NCI-H187 treated with DMSO at 0.1 percent for 48 hours (cell line): ENCODE results near the gene AK5.

ENCODE experiments used
- DNase-seq: peaks from one replicate; lab custom pipeline; 2025; lab: John Stamatoyannopoulos, UW

Gene AK5

DNA sequence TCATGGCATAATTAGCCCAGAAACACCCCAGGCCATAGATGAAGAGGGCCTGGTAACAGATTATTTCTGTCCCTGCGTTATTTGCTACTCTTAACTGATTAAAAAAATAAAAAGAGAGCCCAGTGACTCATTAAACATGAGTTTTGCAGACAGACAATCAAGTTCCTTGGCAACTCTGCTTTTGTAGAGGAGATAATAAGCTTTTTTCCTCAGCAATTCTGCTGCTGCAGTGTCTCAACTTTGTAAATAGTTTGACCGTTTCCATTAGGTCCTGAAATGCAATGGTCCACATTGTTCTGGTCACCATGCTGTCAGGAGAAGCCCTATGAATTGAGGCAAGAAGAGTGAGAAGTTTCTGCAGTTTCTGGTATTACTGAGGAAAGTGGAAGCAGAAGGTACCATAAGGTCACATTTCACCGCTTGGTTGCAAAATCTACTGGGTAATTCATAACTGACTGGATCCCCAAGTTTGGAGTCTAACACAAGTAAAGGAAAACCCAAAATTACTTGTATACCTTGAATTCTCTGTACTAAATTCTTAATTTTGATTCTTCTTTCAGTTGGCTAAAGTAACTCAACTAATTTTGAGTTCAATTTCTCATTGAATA lies 261.1 kb downstream of the AK5 start:
- DNase-seq = no peak

DNA sequence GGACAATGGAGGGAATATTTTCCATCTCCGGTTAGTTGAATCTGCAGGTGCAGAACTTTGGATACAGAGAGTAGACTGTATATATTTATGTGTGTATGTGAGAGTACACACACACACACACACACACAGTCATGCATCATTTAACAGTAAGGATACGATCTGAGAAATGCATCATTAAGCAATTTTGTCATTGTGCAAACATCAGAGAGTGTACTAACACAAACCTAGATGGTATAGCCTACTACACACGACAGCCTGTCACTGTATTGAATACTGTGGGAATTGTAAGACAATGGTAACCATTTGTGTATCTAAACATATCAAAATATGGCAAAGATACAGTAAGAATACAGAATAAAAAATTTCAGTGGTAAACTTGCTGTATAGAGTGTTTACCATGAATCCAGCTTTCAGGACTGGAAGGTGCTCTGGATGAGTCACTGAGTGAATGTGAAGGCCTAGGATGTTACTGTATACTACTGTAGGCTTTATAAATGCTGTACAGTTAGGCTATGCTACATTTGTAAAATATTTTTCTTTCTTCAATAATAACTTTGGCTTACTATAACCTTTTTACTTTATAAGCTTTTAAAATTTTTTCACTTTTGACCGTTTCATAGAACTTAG lies 262.1 kb downstream of the AK5 start:
- no peak for DNase-seq

DNA sequence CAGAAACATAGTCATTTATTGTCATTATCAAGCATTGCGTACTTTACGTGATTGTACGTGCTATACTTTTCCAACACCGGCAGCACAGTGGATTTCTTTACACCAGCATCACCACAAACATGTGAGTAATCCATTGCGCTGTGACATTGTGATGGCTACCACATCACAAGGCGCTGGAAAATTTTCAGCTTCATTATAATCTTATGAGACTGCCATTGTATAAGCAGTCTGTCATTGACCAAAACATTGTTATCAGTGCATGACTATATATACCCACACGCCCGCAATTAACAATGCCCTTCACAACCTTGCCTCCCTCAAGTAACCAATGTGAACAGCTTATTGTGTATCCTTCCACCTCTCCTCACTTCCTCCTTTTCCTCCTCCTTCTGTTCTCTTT lies 263.0 kb downstream of the AK5 start:
- no peak for DNase-seq

DNA sequence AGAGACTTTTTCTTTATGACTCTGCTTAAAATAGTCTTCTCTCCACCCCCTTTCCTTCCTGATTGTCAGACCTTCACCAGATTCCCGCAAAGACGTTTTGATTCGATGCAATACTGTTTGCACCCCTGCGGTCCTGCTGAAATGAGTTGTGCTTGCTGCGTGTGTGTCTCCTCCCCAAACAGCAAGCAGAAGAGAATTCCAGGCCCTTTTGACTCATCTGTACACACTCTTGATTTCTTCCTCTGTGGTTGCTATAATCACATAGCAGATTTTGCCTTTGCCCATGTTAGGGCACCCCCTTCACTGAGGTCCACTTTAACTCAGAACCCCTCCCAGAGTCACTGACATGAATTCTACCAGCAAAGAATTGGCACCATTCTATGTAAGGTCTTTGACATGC lies 264.2 kb downstream of the AK5 start:
- no peak for DNase-seq

DNA sequence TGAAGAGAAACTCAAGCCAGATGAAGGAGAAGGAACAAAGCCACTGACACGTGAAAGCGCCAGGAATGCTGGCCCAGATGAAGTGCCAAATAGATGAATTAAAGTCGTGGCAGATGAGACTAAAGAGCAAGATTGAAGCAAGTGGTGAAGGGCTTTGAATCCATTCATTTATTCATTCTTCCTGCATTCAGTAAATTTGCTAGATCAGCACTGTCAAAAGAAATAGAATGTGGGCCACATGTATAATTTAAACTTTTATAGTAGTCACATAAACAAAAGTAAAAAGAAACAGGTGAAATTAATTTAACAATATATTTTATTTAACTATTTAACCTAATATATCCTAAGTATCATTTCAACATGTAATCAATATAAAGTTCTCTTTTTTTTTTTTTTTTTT lies 265.1 kb downstream of the AK5 start:
- no peak for DNase-seq

DNA sequence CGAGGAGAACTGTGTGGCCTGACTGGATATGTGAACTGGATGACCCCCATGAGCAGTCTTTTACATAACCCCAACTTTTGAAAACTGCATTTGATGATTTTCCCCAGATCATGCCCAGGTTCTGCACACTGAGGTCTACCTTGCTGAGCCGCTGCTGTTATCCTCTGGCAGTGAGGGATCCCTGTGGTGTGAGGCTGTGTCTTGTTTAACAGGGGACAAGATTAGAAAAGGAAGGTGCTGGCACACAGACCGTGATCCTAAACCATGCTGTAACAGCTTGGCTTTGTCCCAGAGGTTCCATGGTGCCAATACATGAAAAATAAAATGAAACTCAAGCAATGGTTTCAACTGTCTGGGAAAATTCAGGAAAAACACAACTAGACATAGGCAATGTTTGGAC lies 266.5 kb downstream of the AK5 start:
- no peak for DNase-seq

DNA sequence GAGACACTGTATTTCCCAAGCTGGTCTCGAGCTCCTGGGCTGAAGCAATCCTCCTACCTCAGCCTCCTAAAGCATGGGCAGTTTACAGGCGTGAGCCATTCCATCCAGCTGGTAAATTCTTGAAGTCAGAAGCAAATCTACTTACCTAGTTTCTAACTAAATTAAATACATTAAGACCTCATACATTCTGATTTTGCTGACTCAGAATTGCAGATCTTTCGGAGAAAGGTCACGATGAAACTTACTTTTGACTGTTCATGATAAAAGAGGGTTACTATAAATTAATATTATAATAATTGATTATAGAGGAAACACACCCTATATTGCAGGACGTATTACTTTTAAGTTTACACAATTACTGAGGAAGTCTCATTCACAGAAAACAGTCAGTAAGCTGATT lies 268.3 kb downstream of the AK5 start:
- DNase-seq = no peak

DNA sequence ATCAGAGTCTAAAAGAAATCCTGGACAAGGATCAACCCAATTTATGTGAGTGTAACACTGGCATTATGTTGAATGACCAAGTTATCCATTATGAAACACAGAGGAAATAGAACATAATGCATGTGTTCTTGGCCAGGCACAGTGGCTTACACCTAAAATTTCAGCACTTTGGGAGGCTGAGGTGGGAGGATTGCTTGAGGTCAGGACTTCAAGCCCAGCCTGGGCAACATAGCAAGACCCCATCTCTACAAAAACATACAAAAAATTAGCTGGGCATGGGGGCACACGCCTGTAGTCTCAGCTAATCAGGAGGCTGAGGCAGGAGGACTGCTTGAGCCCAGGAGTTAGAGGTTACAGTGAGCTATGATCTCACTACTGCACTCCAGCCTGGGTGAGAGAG lies 270.8 kb downstream of the AK5 start:
- no peak for DNase-seq

DNA sequence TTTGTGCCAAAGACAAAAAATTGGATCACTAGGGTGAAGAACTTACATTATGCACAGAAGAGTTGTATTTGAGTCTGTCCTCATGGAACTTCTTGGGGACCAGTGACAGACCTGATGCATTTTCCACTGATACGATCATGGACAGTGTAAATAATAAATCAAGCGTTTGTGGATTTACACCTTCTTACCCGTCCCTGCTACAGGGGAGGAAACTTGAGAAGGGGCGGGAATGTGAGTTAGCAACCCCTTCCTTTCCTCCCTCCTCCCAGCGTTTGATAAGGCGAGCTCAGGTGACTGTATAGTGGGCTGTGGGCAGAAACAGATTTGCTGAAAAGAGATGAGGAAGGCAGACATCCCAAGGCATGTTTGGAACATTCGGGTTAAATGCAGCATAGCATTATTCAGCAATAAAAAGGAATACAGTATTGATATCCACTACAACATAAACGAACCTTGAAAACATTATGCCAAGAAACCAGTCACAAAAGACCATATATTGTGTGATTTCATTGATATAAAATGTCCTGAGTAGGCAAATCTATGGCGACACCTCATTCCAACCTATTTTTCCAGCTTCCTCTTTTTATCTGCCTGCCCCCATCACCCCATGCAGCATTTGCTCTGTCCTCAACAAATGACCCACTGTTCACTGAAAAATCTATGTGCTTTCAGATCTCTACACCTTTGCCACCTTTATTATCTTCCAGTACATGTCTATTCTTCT lies 271.9 kb downstream of the AK5 start:
- DNase-seq = no peak

DNA sequence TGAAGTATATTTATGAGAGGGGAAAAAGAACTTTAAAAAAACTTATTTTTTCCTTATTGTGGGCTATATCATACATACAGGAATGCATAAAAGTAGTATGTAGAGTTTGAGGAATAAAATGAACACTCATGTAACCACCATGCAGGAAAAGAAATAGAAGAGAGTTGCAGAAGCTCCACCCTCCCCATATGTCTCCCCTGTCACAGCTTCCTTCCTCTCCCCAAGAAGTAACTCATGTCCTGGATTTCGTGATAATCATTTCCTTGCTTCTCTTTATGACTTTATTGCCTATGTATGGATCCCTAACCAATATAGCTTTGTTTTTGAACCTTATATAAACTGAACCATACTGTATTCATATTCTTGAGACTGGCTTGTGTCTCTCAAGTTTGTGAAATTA lies 274.2 kb downstream of the AK5 start:
- no peak for DNase-seq

DNA sequence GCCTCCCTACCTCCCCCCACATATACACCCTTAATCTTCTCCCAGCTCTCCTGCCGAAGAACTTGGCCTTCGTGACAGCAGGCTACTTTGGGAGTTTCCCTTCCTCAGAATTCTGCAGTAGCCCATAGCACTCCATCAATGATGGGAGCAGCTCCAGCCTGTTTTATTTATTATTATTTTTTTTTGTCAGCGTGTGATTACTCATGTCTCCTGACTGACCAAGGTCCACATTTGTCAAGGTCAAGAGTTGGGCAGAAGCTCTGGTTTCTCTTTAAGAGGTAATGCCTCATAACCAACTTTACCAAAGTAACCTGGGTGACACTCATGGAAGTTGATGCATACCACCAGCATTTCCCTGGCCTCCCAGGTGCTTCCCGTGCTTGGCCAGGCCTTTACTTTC lies 275.2 kb downstream of the AK5 start:
- no peak for DNase-seq

DNA sequence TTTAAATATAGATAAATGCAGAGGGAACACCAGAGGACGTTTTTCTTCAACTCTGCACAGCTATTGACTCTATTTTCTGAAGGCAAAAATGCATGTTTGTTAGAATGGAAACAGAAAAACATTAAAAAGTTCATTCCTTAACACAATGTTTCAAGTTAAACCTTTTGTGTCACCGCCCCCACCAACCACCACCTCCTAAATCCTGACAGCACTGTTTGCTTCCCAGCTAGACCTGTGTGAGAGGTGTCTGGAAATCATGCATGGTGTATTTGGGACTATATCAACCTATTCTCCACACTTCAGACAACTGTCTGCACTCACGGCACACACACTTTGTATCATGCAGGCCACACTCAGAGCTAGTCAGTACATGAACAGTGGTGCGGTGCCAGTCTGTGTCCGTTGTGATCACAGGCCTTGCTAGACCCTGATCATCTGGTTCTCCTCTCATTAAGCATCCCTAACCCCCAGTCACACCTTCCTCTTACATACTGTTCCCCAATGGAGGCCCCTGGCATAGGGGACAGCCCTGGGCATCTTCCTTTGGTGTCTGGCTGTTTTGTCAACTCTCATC lies 276.9 kb downstream of the AK5 start:
- no peak for DNase-seq

DNA sequence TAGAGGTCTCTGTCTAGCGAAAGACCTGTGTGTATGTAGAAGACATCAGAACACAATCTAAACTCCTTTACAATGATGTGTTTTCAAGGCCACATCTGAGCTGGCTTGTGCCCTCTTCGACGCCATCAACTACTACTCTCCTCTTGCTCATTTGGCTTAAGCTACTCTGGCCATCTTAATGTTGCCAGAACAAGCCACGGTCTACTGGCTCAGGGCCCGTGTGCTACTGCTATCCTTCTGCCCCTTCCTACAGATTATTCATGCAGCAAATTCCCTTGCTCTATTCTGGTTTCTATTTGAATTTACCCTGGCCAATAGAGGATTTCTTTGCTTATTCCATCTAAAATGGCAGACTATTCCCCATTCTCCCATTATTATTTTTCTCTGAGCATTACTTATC lies 278.9 kb downstream of the AK5 start:
- DNase-seq = no peak

DNA sequence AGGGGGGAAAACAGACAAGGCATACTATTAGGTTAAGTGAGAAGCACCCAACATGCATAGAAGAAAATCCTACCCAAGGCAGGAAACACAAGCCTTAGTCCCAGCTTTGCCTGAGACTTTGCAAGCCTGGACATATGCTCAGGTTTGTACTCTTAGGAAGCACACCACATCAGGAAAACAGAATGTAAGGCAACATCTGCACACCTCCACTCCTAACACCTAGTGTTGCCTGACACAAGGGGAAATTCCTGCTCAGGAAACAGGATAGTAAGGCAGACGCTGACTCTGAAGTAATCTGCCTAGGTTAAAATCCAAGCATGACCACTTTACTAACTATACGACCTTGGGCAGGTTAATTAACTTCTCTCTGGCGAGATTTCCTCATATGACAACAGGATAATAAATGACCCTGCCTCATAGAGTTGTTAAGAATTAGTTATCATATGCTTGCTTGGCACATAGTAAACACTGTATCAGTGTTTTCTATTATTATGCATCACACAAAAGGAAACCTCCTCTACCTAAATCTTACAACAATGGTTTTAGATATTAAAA lies 280.9 kb downstream of the AK5 start:
- DNase-seq = no peak

DNA sequence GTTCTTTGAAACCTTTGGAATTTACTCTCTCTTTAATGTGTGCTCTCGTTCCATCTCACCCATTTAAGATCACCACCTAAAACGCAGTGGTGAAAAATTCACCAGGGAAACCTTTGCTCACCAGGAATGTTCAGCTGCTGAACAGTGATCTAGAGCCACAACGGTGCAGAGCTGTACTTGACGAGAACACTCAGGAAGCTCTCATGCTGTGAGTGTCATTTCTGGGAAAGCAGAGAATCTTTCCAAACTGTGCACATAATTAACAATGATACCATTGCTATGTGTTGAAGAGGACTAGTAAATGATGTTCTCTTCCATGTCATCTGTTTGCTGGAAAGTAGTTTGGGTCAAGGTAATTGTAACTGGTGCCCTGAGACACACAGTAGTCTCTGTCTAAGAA lies 283.5 kb downstream of the AK5 start:
- DNase-seq = no peak

DNA sequence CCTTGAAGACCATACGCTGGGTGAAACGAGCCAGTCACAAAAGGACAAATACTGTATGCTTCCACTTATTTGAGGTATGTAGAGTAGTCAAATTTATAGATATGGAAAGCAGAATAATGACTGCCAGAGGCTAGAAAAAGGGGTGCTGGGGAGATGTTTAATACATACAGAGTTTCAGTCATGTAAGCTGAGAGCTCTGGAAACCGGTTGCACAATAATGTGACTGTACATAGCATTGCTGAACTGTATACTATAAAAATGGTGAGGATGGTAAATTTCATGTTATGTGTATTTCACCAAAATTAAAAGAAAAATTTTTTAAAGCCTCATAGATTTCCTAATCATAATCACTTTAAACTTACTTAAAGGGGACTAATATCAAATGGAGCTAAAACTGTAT lies 289.8 kb downstream of the AK5 start:
- no peak for DNase-seq

DNA sequence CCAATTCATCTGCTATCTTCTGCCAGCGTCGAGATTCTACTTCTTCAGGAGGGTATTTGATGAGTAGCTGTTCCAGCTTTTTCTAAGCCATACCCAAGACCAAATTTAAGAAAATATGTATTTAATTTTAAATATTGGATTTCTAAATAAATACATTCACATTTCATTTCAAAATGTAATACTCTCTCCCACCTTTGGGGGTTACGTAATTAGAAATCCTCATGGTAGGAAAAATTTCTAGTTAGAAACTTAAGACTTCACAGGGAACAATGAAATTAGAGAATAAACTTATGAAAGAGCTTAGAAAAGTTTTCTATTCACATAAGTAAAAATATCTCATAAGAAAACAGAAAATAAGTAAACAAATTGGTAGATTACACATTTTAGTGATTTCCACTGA lies 297.7 kb downstream of the AK5 start:
- no peak for DNase-seq

DNA sequence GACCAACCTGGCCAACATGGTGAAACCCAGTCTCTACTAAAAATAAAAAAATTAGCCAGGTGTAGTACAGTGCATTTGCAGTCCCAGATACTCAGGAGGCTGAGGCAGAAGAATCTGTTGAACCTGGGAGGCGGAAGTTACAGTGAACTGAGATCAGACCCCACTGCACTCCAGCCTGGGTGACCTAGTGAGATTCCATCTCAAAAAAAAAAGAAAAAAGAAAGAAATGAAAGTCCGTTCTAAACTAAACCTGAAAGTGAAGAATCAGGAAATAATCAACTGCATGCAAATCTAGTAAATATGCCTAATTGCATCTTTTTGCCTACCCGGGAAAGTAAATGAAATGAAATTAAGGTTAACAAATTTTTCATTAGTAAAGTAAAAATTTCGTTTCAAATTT lies 301.1 kb downstream of the AK5 start:
- DNase-seq = no peak

DNA sequence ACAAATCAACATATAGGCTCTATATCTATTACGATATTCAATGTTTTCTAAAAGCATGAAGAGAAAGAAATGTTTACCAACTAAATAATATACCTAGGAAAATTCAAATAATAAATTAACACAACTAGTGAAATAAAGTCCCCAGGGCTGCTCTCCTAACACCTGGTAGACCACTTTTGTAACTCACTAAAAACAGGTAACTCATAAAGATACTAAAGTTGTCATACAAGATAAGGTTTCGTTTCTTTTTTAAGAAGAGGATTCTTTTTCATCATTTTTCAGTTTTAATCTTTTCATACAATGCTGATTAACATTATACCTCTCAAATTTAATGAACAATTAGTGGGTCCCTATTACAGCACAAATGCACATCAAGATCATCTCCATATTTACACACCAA lies 301.7 kb downstream of the AK5 start:
- no peak for DNase-seq

DNA sequence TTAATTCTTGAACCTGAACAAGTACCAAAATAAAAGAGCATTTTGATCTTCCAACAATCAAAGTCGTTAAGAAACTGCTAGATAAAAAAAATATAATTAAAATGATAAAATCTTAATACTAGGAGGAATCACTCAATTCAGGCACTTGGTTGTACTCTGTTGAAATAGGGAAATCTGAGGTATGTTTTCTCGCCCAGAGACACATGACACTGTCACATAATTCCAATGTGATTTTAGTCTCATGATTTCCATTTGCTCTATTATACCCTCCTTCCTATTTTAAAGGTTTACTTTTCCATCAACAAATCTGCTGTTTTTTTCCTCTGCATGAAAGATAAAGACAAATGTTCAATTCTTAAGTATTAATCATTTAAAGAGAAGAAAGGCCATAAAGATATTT lies 303.1 kb downstream of the AK5 start:
- DNase-seq = no peak

DNA sequence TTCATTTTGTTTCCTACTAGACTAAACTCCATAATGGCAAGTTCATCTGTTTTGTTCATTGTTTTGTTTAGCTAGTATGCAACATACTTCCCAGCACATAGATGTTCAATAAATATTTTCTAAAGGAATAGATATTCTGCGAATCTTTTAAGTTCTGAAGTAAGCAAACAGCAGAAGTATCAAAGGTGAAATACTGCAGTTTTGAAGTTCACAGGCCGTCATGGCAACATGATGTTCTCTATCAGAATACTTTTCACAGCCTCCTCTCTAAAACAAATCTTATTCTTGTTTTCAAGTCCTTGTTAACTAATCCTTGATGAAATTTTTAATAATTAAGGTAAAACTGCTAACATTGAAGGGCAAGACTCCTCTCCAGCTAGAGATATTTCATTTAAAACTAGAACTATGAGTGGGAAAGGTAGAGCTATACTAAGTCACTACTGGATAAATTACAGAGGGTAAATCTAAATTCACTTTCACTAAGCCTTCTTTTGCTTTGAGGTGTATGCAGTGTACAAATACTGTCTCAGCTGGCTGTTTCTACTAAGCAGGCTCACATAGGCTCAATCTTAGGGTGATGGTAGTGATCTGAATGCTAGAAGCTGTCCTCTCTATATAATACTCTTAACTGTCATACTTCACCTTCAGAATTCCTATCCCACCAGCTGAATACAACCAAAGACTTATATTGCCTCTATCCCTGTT lies 303.9 kb downstream of the AK5 start:
- no peak for DNase-seq

DNA sequence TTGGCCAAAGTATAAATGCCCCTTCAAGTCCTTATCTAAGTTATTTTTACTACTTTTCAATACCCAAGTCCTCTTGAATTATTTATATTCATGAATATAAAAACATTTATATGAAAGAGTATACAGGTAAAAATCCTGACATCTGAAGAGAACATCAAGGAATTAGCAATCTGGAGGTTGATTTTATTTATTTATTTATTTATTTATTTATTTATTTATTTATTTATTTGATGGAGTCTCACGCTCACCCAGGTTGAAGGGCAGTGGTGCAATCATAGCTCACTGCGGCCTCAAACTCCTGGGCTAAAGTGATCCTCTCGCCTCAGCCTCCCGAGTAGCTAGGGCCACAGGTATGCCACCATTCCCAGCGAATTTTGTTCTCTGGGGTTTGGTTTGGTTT lies 307.4 kb downstream of the AK5 start:
- DNase-seq = no peak

DNA sequence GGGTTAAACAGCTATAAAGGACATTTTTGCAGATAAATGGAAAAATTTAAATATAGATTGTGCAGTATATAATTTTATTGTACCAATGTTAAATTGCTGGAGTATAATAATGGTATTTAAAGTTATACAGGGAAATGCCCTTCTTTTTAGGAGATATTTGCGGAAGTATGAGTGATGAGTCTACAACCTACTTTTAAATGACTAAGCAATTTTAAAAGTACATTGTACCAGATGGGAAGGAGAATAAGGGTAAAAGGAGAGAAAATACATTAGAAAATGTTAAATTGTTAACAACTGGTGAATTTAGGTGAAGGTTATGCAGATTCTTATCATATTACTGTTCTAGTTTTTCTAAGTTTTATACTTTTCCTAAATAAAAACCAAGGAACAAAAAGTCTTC lies 308.8 kb downstream of the AK5 start:
- no peak for DNase-seq
